PFSK-1 (cell line): Measurements from ENCODE around the gene TMEM218.

Experiments used
- TAF1 ChIP-seq: IDR thresholded peaks from 2 replicates; pipeline ENCODE4 v1.6.1; 2012; ENCODE audit warnings: low read length, control low read depth, borderline replicate concordance; ENCODE audit not compliant: insufficient read depth
- TF ChIP-seq, protein P1 (sequence below), 2 experiments: IDR thresholded peaks; 2 replicates each; pipeline versions ENCODE4 v1.6.1 to v1.8.0; 2011 to 2012; ENCODE audit warnings: low read depth in 2 of 2, low read length in 2 of 2, control low read depth in 1 of 2, inconsistent platforms in 1 of 2, mild to moderate bottlenecking in 1 of 2, moderate library complexity in 1 of 2; ENCODE audit not compliant: insufficient read depth in 1 of 2

DNA sequence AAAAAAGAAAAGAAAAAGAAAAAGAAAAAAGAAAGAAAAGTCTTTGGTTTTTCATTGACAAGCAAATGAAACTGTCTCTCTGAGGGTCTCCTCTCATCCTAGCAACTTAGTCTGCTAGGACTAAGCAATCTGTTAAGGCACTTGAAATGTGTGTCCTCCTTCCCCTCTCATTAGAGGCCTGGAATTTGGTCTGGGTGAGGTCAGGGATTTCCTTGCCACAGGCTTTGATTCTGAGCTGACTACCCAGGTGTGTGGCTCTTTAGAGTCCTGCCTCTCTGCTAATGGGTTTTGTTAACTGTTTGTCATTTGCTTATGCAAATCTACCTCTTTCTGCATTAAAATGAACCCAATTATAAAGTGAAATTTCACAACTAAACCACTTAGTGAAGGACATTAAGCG is 34.8 kb upstream of the TMEM218 start:
- TF ChIP-seq, protein P1, sequence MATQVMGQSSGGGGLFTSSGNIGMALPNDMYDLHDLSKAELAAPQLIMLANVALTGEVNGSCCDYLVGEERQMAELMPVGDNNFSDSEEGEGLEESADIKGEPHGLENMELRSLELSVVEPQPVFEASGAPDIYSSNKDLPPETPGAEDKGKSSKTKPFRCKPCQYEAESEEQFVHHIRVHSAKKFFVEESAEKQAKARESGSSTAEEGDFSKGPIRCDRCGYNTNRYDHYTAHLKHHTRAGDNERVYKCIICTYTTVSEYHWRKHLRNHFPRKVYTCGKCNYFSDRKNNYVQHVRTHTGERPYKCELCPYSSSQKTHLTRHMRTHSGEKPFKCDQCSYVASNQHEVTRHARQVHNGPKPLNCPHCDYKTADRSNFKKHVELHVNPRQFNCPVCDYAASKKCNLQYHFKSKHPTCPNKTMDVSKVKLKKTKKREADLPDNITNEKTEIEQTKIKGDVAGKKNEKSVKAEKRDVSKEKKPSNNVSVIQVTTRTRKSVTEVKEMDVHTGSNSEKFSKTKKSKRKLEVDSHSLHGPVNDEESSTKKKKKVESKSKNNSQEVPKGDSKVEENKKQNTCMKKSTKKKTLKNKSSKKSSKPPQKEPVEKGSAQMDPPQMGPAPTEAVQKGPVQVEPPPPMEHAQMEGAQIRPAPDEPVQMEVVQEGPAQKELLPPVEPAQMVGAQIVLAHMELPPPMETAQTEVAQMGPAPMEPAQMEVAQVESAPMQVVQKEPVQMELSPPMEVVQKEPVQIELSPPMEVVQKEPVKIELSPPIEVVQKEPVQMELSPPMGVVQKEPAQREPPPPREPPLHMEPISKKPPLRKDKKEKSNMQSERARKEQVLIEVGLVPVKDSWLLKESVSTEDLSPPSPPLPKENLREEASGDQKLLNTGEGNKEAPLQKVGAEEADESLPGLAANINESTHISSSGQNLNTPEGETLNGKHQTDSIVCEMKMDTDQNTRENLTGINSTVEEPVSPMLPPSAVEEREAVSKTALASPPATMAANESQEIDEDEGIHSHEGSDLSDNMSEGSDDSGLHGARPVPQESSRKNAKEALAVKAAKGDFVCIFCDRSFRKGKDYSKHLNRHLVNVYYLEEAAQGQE (IDR thresholded peaks at IDR 0.05; ENCODE audit: insufficient read depth in 1 of 2, low read depth in 2 of 2, low read length in 2 of 2): no peak
- TF ChIP-seq TAF1: no peak
